Activated naive CD4-positive, alpha-beta T cell treated with anti-CD3 and anti-CD28 coated beads, Interleukin-2, amount 50 U/mL, for 72 hours (primary cell): ENCODE results near the gene POLR3F. TPM values are rescaled to one million over a fixed set of nuclear protein-coding genes. Genes with fewer than 3 reads are reported as not detected.
"Not testable (repeated sequence)": the region's sequence is repeated elsewhere in the genome, so short reads cannot be mapped to it uniquely, and the experiment has no call there.

ENCODE experiments used
- ATAC-seq, 2 donors: fragments of 150-1000 bp; cut with Tn5 transposase; 2 replicates each; pipeline ENCODE4 v1.10.0; 2021; ENCODE audit warnings: mild to moderate bottlenecking in 2 of 2, moderate library complexity in 2 of 2
- DNase-seq, 2 donors: peaks; one replicate each; pipeline ENCODE4 v3.0.0; 2021 to 2022; ENCODE audit warnings: low spot score in 2 of 2
- H3K27ac Mint-ChIP-seq, 2 donors: one replicate each; pipeline ENCODE4 v1.8.0; 2022; ENCODE audit warnings: mild to moderate bottlenecking in 2 of 2, mixed read lengths in 2 of 2
- H3K36me3 Mint-ChIP-seq, 2 donors: one replicate each; pipeline ENCODE4 v1.8.0; 2022; ENCODE audit warnings: mixed read lengths in 2 of 2
- H3K9me3 Mint-ChIP-seq, 2 donors: one replicate each; pipeline ENCODE4 v1.8.0; 2022; ENCODE audit warnings: mixed read lengths in 2 of 2
- total RNA-seq, 2 donors: library from RNA; stranded (reverse); gene quantifications; one replicate each; pipeline ENCODE4 v1.2.3, GENCODE V29; 2022

The POLR3F gene
- total RNA-seq, 2 donors from 2014 or later: 2.9 to 9.0 TPM

- Mint-ChIP-seq H3K27ac (peak within 1 kb of the TSS; percentile 80 to 82), H3K36me3 (peaks cover 7 to 15% of the 10 kb centered on the region in 2 donors), H3K9me3 (no peaks in the 10 kb centered on the region)
- ATAC-seq (peak; percentile 99 to 100), DNase-seq (peak; percentile 76 to 80)
These were observed 29.8 kb downstream of the POLR3F start, which contains the start of gene RBBP9 for GRCh38 chr20:18496740-18497592. Gene RBBP9, minus strand, starts transcription at chr20:18497225. Its CDS starts 58 bp downstream, at chr20:18497167.

GRCh38 chr20:18497603-18498002, 30.4 kb downstream of the POLR3F start:
- Mint-ChIP-seq H3K36me3 (peaks cover 7 to 15% of the 10 kb centered on the region in 2 donors), H3K27ac (peak overlapping the region in 1 of 2 donors; percentile 80), H3K9me3 (no peaks in the 10 kb centered on the region)
- DNase-seq (no peak), ATAC-seq (no peak)

GRCh38 chr20:18501672-18502071, 34.5 kb downstream of the POLR3F start:
- H3K9me3 Mint-ChIP-seq, H3K27ac Mint-ChIP-seq, H3K36me3 Mint-ChIP-seq, ATAC-seq, DNase-seq: not testable (repeated sequence)

- no peaks in the 10 kb centered on the region for H3K9me3 Mint-ChIP-seq
- H3K36me3 Mint-ChIP-seq: peaks cover 12 to 20% of the 10 kb centered on the region in 2 donors
- DNase-seq: no peak
- peak overlapping the region in 1 of 2 donors; percentile 14 for H3K27ac Mint-ChIP-seq
- no peak for ATAC-seq
These were observed 37.4 kb downstream of the POLR3F start for GRCh38 chr20:18504479-18505060.

- ATAC-seq: no peak
- Mint-ChIP-seq H3K27ac (peak overlapping the region; percentile 98), H3K36me3 (peaks cover 12 to 41% of the 10 kb centered on the region in 2 donors), H3K9me3 (no peaks in the 10 kb centered on the region)
- DNase-seq: peak in 1 of 2 donors; percentile 17
These were observed 39.6 kb downstream of the POLR3F start for GRCh38 chr20:18506744-18507143.

GRCh38 chr20:18507218-18508191, 40.3 kb downstream of the POLR3F start, which contains the start of gene SEC23B:
Gene SEC23B, plus strand, starts transcription at chr20:18507940. Its CDS starts 2,896 bp downstream, at chr20:18510836.
- peak; percentile 93 to 99 for DNase-seq

GRCh38 chr20:18511571-18511970, 44.4 kb downstream of the POLR3F start:
- H3K9me3 Mint-ChIP-seq: no peaks in the 10 kb centered on the region
- H3K36me3 Mint-ChIP-seq: peaks cover 12 to 47% of the 10 kb centered on the region in 2 donors
- no peak overlapping the region for H3K27ac Mint-ChIP-seq
- DNase-seq: no peak
- ATAC-seq: no peak

More at GRCh38 chr20:18507218-18508191, 40.3 kb downstream of the POLR3F start, which contains the start of gene SEC23B:
- peak; percentile 92 to 93 for ATAC-seq
- Mint-ChIP-seq H3K9me3 (no peaks in the 10 kb centered on the region), H3K27ac (peak within 1 kb of the TSS; percentile 98), H3K36me3 (peaks cover 12 to 42% of the 10 kb centered on the region in 2 donors)

GRCh38 chr20:18513208-18513607, 46.0 kb downstream of the POLR3F start:
- Mint-ChIP-seq H3K9me3 (no peaks in the 10 kb centered on the region), H3K27ac (peak overlapping the region in 1 of 2 donors; percentile 73), H3K36me3 (peaks cover 4 to 40% of the 10 kb centered on the region in 2 donors)
- ATAC-seq (no peak), DNase-seq (no peak)

GRCh38 chr20:18514127-18514526, 46.9 kb downstream of the POLR3F start:
- no peak for ATAC-seq
- H3K9me3 Mint-ChIP-seq: no peaks in the 10 kb centered on the region

GRCh38 chr20:18515973-18516372, 48.8 kb downstream of the POLR3F start:
- H3K9me3 Mint-ChIP-seq: no peaks in the 10 kb centered on the region
- no peak overlapping the region for H3K27ac Mint-ChIP-seq
- DNase-seq (no peak), ATAC-seq (no peak)
- H3K36me3 Mint-ChIP-seq: peaks cover 0 to 14% of the 10 kb centered on the region in 2 donors

More at GRCh38 chr20:18514127-18514526, 46.9 kb downstream of the POLR3F start:
- H3K27ac Mint-ChIP-seq: no peak overlapping the region
- peaks cover 0 to 31% of the 10 kb centered on the region in 2 donors for H3K36me3 Mint-ChIP-seq
- no peak for DNase-seq

- not testable (repeated sequence) for H3K27ac Mint-ChIP-seq, DNase-seq, H3K9me3 Mint-ChIP-seq, ATAC-seq
- H3K36me3 Mint-ChIP-seq: peaks cover 6 to 19% of the 10 kb centered on the region in 2 donors
These were observed 54.9 kb downstream of the POLR3F start for GRCh38 chr20:18522066-18522465.

GRCh38 chr20:18523066-18523465, 55.9 kb downstream of the POLR3F start:
- Mint-ChIP-seq H3K36me3 (peaks cover 6 to 19% of the 10 kb centered on the region in 2 donors), H3K9me3 (no peaks in the 10 kb centered on the region), H3K27ac (peak overlapping the region in 1 of 2 donors; percentile 86)
- ATAC-seq: no peak
- DNase-seq: no peak

- H3K27ac Mint-ChIP-seq: peak overlapping the region in 1 of 2 donors; percentile 38
These were observed 57.5 kb downstream of the POLR3F start for GRCh38 chr20:18524646-18525045.

GRCh38 chr20:18526761-18527160, 59.6 kb downstream of the POLR3F start:
- DNase-seq, H3K9me3 Mint-ChIP-seq, ATAC-seq, H3K27ac Mint-ChIP-seq: not testable (repeated sequence)
- peaks cover 22 to 37% of the 10 kb centered on the region in 2 donors for H3K36me3 Mint-ChIP-seq

More at GRCh38 chr20:18524646-18525045, 57.5 kb downstream of the POLR3F start:
- H3K36me3 Mint-ChIP-seq: peaks cover 17 to 34% of the 10 kb centered on the region in 2 donors
- DNase-seq (no peak), ATAC-seq (no peak)
- no peaks in the 10 kb centered on the region for H3K9me3 Mint-ChIP-seq

- DNase-seq (no peak), ATAC-seq (no peak)
- H3K27ac Mint-ChIP-seq: peak overlapping the region in 1 of 2 donors; percentile 57
- H3K36me3 Mint-ChIP-seq: peaks cover 22 to 42% of the 10 kb centered on the region in 2 donors
- H3K9me3 Mint-ChIP-seq: no peaks in the 10 kb centered on the region
These were observed 60.1 kb downstream of the POLR3F start for GRCh38 chr20:18527339-18527738.

GRCh38 chr20:18527836-18528235, 60.6 kb downstream of the POLR3F start:
- Mint-ChIP-seq H3K27ac (no peak overlapping the region), H3K36me3 (peaks cover 27 to 42% of the 10 kb centered on the region in 2 donors), H3K9me3 (no peaks in the 10 kb centered on the region)
- ATAC-seq (no peak), DNase-seq (no peak)
